Brain microvascular endothelial cell (primary cell): Measurements from ENCODE around the gene HOMER2.

Experiments used
- DNase-seq: peaks from one replicate; pipeline ENCODE4 v3.0.0-alpha.2; 2020
- H3K27ac ChIP-seq: fragments of 250-450 bp; sonication (Bioruptor Pico); 2 replicates; pipeline ENCODE4 v1.5.1; 2020; ENCODE audit warnings: mild to moderate bottlenecking, moderate library complexity
- H3K27me3 ChIP-seq: fragments of 250-450 bp; sonication (Bioruptor Pico); replicated peaks from 2 replicates; pipeline ENCODE4 v1.5.1; 2020; ENCODE audit warnings: mild to moderate bottlenecking
- H3K36me3 ChIP-seq: fragments of 250-450 bp; sonication (Bioruptor Pico); replicated peaks from 2 replicates; pipeline ENCODE4 v1.5.1; 2020; ENCODE audit warnings: mild to moderate bottlenecking
- H3K4me3 ChIP-seq: 2 replicates; pipeline ENCODE4 v1.5.1; 2011; ENCODE audit warnings: low read depth, mild to moderate bottlenecking, control low read depth, low read length, moderate library complexity
- in situ Hi-C: cut with HindIII; loops from 2 replicates; pipeline ENCODE4 v1.10.0; 2017; ENCODE audit warnings: low sequenced_read_pairs, low pct_ligation_motif_present
- TF ChIP-seq, protein P1 (sequence below): IDR thresholded peaks from 2 replicates; pipeline ENCODE4 v1.5.1; 2011; ENCODE audit warnings: low read depth, mild to moderate bottlenecking, moderate library complexity, low read length, control low read depth, inconsistent platforms; ENCODE audit errors: missing control alignments

HOMER2 gene

GRCh38 chr15:82970696-82971095 is 18.2 kb upstream of the HOMER2 start:
- in situ Hi-C loops, result no loop called here
- Histone ChIP-seq H3K27ac (no peak overlapping the region), H3K4me3 (no peak overlapping the region), H3K27me3 (no peaks in the 10 kb centered on the region), H3K36me3 (no peaks in the 10 kb centered on the region)
- TF ChIP-seq, protein P1, sequence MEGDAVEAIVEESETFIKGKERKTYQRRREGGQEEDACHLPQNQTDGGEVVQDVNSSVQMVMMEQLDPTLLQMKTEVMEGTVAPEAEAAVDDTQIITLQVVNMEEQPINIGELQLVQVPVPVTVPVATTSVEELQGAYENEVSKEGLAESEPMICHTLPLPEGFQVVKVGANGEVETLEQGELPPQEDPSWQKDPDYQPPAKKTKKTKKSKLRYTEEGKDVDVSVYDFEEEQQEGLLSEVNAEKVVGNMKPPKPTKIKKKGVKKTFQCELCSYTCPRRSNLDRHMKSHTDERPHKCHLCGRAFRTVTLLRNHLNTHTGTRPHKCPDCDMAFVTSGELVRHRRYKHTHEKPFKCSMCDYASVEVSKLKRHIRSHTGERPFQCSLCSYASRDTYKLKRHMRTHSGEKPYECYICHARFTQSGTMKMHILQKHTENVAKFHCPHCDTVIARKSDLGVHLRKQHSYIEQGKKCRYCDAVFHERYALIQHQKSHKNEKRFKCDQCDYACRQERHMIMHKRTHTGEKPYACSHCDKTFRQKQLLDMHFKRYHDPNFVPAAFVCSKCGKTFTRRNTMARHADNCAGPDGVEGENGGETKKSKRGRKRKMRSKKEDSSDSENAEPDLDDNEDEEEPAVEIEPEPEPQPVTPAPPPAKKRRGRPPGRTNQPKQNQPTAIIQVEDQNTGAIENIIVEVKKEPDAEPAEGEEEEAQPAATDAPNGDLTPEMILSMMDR, result no peak
- DNase-seq, result no peak

DNA sequence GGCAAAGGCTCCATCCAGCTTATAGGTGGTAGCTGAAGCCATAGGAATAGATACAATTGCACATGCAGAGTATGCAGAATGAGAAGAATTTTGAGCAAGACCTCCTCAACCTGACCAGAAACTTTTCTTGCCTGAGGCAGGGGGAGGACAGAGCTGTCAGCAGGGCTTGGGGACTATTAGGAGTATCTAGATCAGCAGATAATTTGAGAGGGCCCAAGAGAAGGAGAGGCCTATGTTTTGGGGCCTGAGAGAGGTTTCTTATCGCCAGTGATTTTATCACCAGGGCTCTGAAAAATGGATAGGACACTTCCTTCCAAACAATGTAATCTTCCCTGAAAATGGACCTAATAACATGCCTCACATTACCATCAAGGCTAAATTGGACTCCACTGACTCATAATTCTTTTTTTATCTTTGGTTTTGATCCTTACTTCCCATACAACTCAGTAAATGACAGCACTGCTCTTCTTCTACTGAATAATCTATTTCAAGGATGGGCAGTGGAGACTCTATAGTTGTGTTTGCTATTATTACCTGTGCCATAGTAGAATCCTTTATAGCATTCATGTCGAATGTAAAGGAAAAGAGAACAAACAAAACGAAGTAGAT is 17.7 kb upstream of the HOMER2 start:
- Histone ChIP-seq H3K4me3 (no peak overlapping the region), H3K36me3 (no peaks in the 10 kb centered on the region), H3K27ac (no peak overlapping the region), H3K27me3 (no peaks in the 10 kb centered on the region)
- in situ Hi-C loops, result no loop called here
- DNase-seq, result no peak
- TF ChIP-seq, protein P1, result no peak

DNA sequence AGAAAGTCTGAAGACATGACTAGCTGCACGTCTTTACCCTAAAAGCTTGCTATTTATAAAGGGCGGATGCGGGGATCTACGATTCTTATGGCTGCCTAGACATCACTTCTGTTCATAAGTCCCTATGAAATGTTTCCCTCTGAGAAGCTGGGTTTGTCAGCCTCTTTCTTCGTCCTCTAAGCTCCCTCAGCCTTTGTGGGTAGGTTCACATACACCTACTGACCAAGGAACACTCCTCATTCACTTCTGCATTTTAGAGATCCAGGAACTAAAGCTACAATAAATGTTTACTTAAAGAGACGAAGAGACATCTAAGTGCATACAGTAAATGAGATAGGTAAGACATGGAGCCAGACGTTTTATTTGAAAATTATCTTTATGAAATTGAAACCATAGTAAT is 16.8 kb upstream of the HOMER2 start:
- in situ Hi-C loops, result no loop called here
- Histone ChIP-seq H3K27me3 (no peaks in the 10 kb centered on the region), H3K27ac (no peak overlapping the region), H3K36me3 (no peaks in the 10 kb centered on the region), H3K4me3 (no peak overlapping the region)
- DNase-seq, result no peak
- TF ChIP-seq, protein P1, result no peak

DNA sequence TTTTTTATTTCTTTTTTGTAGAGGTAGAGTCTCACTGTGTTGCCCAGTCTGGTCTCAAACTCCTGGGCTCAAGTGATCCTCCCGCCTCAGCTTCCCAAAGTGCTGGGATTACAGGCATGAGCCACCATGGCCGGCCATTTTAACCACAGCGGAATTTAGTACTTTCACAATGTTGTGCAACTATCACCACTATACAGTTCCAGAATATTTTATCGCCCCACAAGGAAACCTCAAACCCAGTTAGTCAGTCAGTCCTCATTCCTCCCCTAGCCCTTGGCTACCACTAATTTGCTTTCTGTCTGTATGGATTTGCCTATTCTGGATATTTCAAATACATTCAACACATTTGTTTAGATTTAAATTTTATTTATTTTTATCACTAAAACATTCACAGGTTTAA is 15.5 kb upstream of the HOMER2 start:
- TF ChIP-seq, protein P1, result no peak

DNA sequence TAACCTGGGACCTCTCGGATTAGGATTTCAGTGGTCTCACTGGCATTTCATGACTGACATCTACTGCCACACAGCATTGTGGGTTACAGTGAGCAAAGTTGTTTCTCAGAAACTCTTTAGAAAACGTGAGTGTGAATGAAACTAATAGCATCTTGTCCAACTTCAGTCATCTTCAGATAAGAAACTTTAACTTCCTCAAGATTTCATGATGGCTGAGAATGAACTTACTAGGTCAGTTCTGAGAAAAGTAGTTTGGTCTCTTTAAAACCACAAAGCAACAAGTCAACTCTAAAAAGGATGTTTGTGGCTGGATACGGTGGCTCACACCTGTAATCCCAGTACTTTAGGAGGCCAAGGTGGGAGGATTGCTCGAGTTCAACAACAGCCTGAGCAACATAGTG is 14.2 kb upstream of the HOMER2 start:
- Histone ChIP-seq H3K4me3 (no peak overlapping the region), H3K36me3 (no peaks in the 10 kb centered on the region), H3K27me3 (no peaks in the 10 kb centered on the region), H3K27ac (no peak overlapping the region)
- in situ Hi-C loops, result no loop called here
- no peak for DNase-seq
- TF ChIP-seq, protein P1, result no peak

More for the DNA sequence above, 15.5 kb upstream of the HOMER2 start:
- Histone ChIP-seq H3K27me3 (no peaks in the 10 kb centered on the region), H3K27ac (no peak overlapping the region), H3K36me3 (no peaks in the 10 kb centered on the region), H3K4me3 (no peak overlapping the region)
- in situ Hi-C loops, result no loop called here
- no peak for DNase-seq

DNA sequence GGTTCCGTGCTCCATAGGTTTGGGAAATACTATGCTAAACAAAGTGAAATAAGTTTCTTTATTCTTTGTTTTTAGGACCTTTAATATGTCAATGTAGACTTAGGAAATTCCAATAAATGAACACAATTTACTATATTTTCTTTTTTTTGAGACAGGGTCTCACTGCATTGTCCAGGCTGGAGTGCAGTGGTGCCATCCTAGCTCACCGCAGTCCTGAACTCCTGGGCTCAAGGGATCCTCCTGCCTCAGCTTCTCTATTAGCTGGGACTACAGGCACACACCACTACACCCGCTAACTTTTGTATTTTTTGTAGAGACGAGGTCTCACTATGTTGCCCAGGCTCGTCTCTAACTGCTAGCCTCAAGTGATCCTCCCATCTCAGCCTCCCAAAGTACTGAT is 12.4 kb upstream of the HOMER2 start:
- Histone ChIP-seq H3K27me3 (no peaks in the 10 kb centered on the region), H3K36me3 (no peaks in the 10 kb centered on the region), H3K4me3 (no peak overlapping the region), H3K27ac (no peak overlapping the region)
- in situ Hi-C loops, result no loop called here
- no peak for DNase-seq
- TF ChIP-seq, protein P1, result no peak
